ENCODE measurements around the gene BANP.
"Not testable (repeated sequence)": the region's sequence is repeated elsewhere in the genome, so short reads cannot be mapped to it uniquely, and the experiment has no call there.

BANP gene

GRCh38 chr16:87950765-87951551, at the start of gene BANP:
Gene BANP, plus strand, starts transcription at chr16:87951434. Its CDS starts 23,682 bp downstream, at chr16:87975116.
- Histone ChIP-seq H3K27ac (ENCODE audit: low read depth, low read length) (peak within 1 kb of the TSS; percentile 92), H3K79me2 (ENCODE audit: control insufficient read depth, insufficient read depth, low read length, unreplicated experiment) (peaks cover 42% of the 10 kb centered on the region), H3K4me3 (ENCODE audit: low read depth, low read length) (peak within 1 kb of the TSS; percentile 86), H3K36me3 (ENCODE audit: insufficient read depth, low read length) (peaks cover 3% of the 10 kb centered on the region; the same call in 1 of the 2 replicates), H2AFZ (ENCODE audit: low read length, unreplicated experiment) (peak within 1 kb of the TSS; percentile 91), H3K27me3 (ENCODE audit: insufficient read depth, low read length) (no peaks in the 10 kb centered on the region), H3K4me1 (ENCODE audit: control insufficient read depth, insufficient read depth, low read length, unreplicated experiment) (peaks cover 23% of the 10 kb centered on the region)

- not testable (repeated sequence) for H2AFZ ChIP-seq (ENCODE audit: low read length, unreplicated experiment); H3K4me1 ChIP-seq (ENCODE audit: control insufficient read depth, insufficient read depth, low read length, unreplicated experiment); H3K27ac ChIP-seq (ENCODE audit: low read depth, low read length); H3K4me3 ChIP-seq (ENCODE audit: low read depth, low read length); H3K27me3 ChIP-seq (ENCODE audit: insufficient read depth, low read length); H3K79me2 ChIP-seq (ENCODE audit: control insufficient read depth, insufficient read depth, low read length, unreplicated experiment); H3K36me3 ChIP-seq (ENCODE audit: insufficient read depth, low read length)
These were observed 46.3 kb upstream of the BANP start for GRCh38 chr16:87904963-87905362.

GRCh38 chr16:87905521-87905920, 45.7 kb upstream of the BANP start:
- H3K27me3 ChIP-seq (ENCODE audit: insufficient read depth, low read length); H3K4me1 ChIP-seq (ENCODE audit: control insufficient read depth, insufficient read depth, low read length, unreplicated experiment); H2AFZ ChIP-seq (ENCODE audit: low read length, unreplicated experiment); H3K4me3 ChIP-seq (ENCODE audit: low read depth, low read length); H3K36me3 ChIP-seq (ENCODE audit: insufficient read depth, low read length); H3K79me2 ChIP-seq (ENCODE audit: control insufficient read depth, insufficient read depth, low read length, unreplicated experiment); H3K27ac ChIP-seq (ENCODE audit: low read depth, low read length): not testable (repeated sequence)

GRCh38 chr16:87908101-87908500, 43.1 kb upstream of the BANP start:
- not testable (repeated sequence) for H2AFZ ChIP-seq (ENCODE audit: low read length, unreplicated experiment); H3K79me2 ChIP-seq (ENCODE audit: control insufficient read depth, insufficient read depth, low read length, unreplicated experiment); H3K27me3 ChIP-seq (ENCODE audit: insufficient read depth, low read length); H3K4me3 ChIP-seq (ENCODE audit: low read depth, low read length); H3K36me3 ChIP-seq (ENCODE audit: insufficient read depth, low read length); H3K4me1 ChIP-seq (ENCODE audit: control insufficient read depth, insufficient read depth, low read length, unreplicated experiment); H3K27ac ChIP-seq (ENCODE audit: low read depth, low read length)

- H3K36me3 ChIP-seq (ENCODE audit: insufficient read depth, low read length); H3K79me2 ChIP-seq (ENCODE audit: control insufficient read depth, insufficient read depth, low read length, unreplicated experiment); H3K4me1 ChIP-seq (ENCODE audit: control insufficient read depth, insufficient read depth, low read length, unreplicated experiment); H2AFZ ChIP-seq (ENCODE audit: low read length, unreplicated experiment); H3K4me3 ChIP-seq (ENCODE audit: low read depth, low read length); H3K27ac ChIP-seq (ENCODE audit: low read depth, low read length); H3K27me3 ChIP-seq (ENCODE audit: insufficient read depth, low read length): not testable (repeated sequence)
These were observed 41.9 kb upstream of the BANP start for GRCh38 chr16:87909203-87909935.

GRCh38 chr16:87911106-87911763, 40.0 kb upstream of the BANP start:
- H3K4me1 ChIP-seq (ENCODE audit: control insufficient read depth, insufficient read depth, low read length, unreplicated experiment); H3K79me2 ChIP-seq (ENCODE audit: control insufficient read depth, insufficient read depth, low read length, unreplicated experiment); H3K27ac ChIP-seq (ENCODE audit: low read depth, low read length); H3K4me3 ChIP-seq (ENCODE audit: low read depth, low read length); H3K27me3 ChIP-seq (ENCODE audit: insufficient read depth, low read length); H3K36me3 ChIP-seq (ENCODE audit: insufficient read depth, low read length); H2AFZ ChIP-seq (ENCODE audit: low read length, unreplicated experiment): not testable (repeated sequence)

- not testable (repeated sequence) for H3K4me3 ChIP-seq (ENCODE audit: low read depth, low read length); H3K27ac ChIP-seq (ENCODE audit: low read depth, low read length); H3K4me1 ChIP-seq (ENCODE audit: control insufficient read depth, insufficient read depth, low read length, unreplicated experiment); H3K27me3 ChIP-seq (ENCODE audit: insufficient read depth, low read length); H2AFZ ChIP-seq (ENCODE audit: low read length, unreplicated experiment); H3K79me2 ChIP-seq (ENCODE audit: control insufficient read depth, insufficient read depth, low read length, unreplicated experiment); H3K36me3 ChIP-seq (ENCODE audit: insufficient read depth, low read length)
These were observed 38.5 kb upstream of the BANP start for GRCh38 chr16:87912691-87913090.

GRCh38 chr16:87914021-87914725, 37.1 kb upstream of the BANP start:
- H3K79me2 ChIP-seq (ENCODE audit: control insufficient read depth, insufficient read depth, low read length, unreplicated experiment); H3K27ac ChIP-seq (ENCODE audit: low read depth, low read length); H3K4me3 ChIP-seq (ENCODE audit: low read depth, low read length); H3K36me3 ChIP-seq (ENCODE audit: insufficient read depth, low read length); H3K27me3 ChIP-seq (ENCODE audit: insufficient read depth, low read length); H2AFZ ChIP-seq (ENCODE audit: low read length, unreplicated experiment): not testable (repeated sequence)
- peaks cover 11% of the 10 kb centered on the region for H3K4me1 ChIP-seq (ENCODE audit: control insufficient read depth, insufficient read depth, low read length, unreplicated experiment)

- Histone ChIP-seq H3K27ac (ENCODE audit: low read depth, low read length) (no peak overlapping the region), H3K4me3 (ENCODE audit: low read depth, low read length) (no peak overlapping the region), H3K27me3 (ENCODE audit: insufficient read depth, low read length) (no peaks in the 10 kb centered on the region; the same call in 1 of the 2 replicates), H3K36me3 (ENCODE audit: insufficient read depth, low read length) (no peaks in the 10 kb centered on the region), H2AFZ (ENCODE audit: low read length, unreplicated experiment) (no peak overlapping the region), H3K79me2 (ENCODE audit: control insufficient read depth, insufficient read depth, low read length, unreplicated experiment) (no peaks in the 10 kb centered on the region), H3K4me1 (ENCODE audit: control insufficient read depth, insufficient read depth, low read length, unreplicated experiment) (peaks cover 11% of the 10 kb centered on the region)
These were observed 36.4 kb upstream of the BANP start for GRCh38 chr16:87914812-87915211.

- Histone ChIP-seq H3K27ac (ENCODE audit: low read depth, low read length) (no peak overlapping the region), H2AFZ (ENCODE audit: low read length, unreplicated experiment) (no peak overlapping the region), H3K79me2 (ENCODE audit: control insufficient read depth, insufficient read depth, low read length, unreplicated experiment) (no peaks in the 10 kb centered on the region), H3K36me3 (ENCODE audit: insufficient read depth, low read length) (no peaks in the 10 kb centered on the region), H3K27me3 (ENCODE audit: insufficient read depth, low read length) (no peaks in the 10 kb centered on the region; the same call in 1 of the 2 replicates), H3K4me1 (ENCODE audit: control insufficient read depth, insufficient read depth, low read length, unreplicated experiment) (peaks cover 12% of the 10 kb centered on the region), H3K4me3 (ENCODE audit: low read depth, low read length) (no peak overlapping the region)
These were observed 33.7 kb upstream of the BANP start for GRCh38 chr16:87917503-87917902.
